ENCODE data around the gene LIN9.

The LIN9 gene

GRCh38 chr1:226187019-226187322 is 122.0 kb downstream of the LIN9 start:
- TF ChIP-seq CTCF (IDR thresholded peaks at IDR 0.05), result no peak
- H3K27ac ChIP-seq, result peak overlapping the region; percentile 91

GRCh38 chr1:226186124-226187018 is 122.6 kb downstream of the LIN9 start, which contains the start of gene ACBD3:
TSS of gene ACBD3 (minus strand) at chr1:226186741. CDS start at chr1:226186675, 66 bp downstream.
- no peaks in the 10 kb centered on the region for H3K27me3 ChIP-seq (ENCODE audit: control insufficient read depth, insufficient read depth, low read length)
- peaks cover 2% of the 10 kb centered on the region for H3K4me1 ChIP-seq
- peaks cover 26% of the 10 kb centered on the region for H3K79me2 ChIP-seq
- no peak for TF ChIP-seq CTCF (IDR thresholded peaks at IDR 0.05)
- peak within 1 kb of the TSS; percentile 91 for H3K27ac ChIP-seq
- peak within 1 kb of the TSS; percentile 93 for H3K4me3 ChIP-seq (ENCODE audit: low read depth, low read length)
- H3K9me3 ChIP-seq (ENCODE audit: control insufficient read depth, low read length), result no peaks in the 10 kb centered on the region
- H2AFZ ChIP-seq, result peak within 1 kb of the TSS; percentile 99
- peak within 1 kb of the TSS; percentile 72 for H3K9ac ChIP-seq
- H3K36me3 ChIP-seq (ENCODE audit: control insufficient read depth, insufficient read depth, low read length), result no peaks in the 10 kb centered on the region
- peak within 1 kb of the TSS; percentile 95 for H3K4me2 ChIP-seq (ENCODE audit: low read length)

More at GRCh38 chr1:226187019-226187322, 122.0 kb downstream of the LIN9 start:
- H3K9ac ChIP-seq, result peak overlapping the region; percentile 72
- H3K79me2 ChIP-seq, result peaks cover 23% of the 10 kb centered on the region
- no peaks in the 10 kb centered on the region for H3K36me3 ChIP-seq (ENCODE audit: control insufficient read depth, insufficient read depth, low read length)
- H3K4me2 ChIP-seq (ENCODE audit: low read length), result peak overlapping the region; percentile 95
- H3K4me3 ChIP-seq (ENCODE audit: low read depth, low read length), result peak overlapping the region; percentile 93
- H3K4me1 ChIP-seq, result peaks cover 2% of the 10 kb centered on the region
- no peaks in the 10 kb centered on the region for H3K9me3 ChIP-seq (ENCODE audit: control insufficient read depth, low read length)
- H3K27me3 ChIP-seq (ENCODE audit: control insufficient read depth, insufficient read depth, low read length), result no peaks in the 10 kb centered on the region
- peak overlapping the region; percentile 99 for H2AFZ ChIP-seq

DNA sequence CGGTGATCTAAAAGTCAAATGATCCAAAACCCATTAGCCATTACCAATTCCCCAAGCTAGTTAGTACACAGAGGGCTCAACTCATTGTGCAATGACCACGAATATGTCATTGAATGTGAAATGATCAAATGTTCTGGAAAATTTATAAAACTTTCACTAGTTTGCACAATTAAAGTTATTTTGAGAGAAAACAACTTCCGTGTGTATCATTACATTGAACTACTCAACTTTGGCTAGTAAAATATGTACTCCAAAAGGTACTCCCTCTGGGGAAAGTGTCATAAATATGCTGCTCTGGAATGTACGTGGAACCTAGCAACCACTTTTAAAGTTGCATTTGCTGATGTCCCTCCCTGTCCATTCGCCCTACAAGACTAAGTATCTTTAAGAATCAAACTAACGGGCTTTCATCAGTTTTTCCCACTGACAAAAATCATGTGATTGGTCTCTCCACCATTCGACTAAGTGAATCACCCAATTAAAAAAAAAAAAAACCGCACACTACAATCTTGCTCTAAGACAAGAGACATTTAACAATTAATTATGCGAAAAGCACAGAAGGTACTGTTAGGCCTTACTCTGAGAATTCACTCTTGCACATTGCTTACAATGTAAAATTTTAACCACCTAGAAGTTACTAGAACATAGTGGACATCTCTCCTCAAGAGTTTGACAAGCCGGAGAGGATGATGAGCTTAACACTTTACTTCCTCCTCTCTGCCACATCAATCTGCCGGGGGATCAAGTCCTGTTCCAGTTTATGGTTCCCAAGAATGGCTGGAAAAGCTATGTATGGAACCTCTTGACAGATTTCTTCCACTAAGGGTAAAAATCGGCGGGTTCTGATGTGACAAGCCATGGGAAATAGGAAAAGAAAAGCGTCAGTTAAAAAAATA is 123.6 kb downstream of the LIN9 start:
- Histone ChIP-seq H3K4me2 (ENCODE audit: low read length) (peak overlapping the region; percentile 95), H3K27me3 (ENCODE audit: control insufficient read depth, insufficient read depth, low read length) (no peaks in the 10 kb centered on the region), H3K36me3 (ENCODE audit: control insufficient read depth, insufficient read depth, low read length) (no peaks in the 10 kb centered on the region), H3K4me3 (ENCODE audit: low read depth, low read length) (peak overlapping the region; percentile 93), H3K79me2 (peaks cover 26% of the 10 kb centered on the region), H2AFZ (peak overlapping the region; percentile 99), H3K4me1 (peaks cover 2% of the 10 kb centered on the region), H3K9ac (peak overlapping the region; percentile 53), H3K9me3 (ENCODE audit: control insufficient read depth, low read length) (no peaks in the 10 kb centered on the region), H3K27ac (peak overlapping the region; percentile 91)
- TF ChIP-seq CTCF (IDR thresholded peaks at IDR 0.05), result no peak

DNA sequence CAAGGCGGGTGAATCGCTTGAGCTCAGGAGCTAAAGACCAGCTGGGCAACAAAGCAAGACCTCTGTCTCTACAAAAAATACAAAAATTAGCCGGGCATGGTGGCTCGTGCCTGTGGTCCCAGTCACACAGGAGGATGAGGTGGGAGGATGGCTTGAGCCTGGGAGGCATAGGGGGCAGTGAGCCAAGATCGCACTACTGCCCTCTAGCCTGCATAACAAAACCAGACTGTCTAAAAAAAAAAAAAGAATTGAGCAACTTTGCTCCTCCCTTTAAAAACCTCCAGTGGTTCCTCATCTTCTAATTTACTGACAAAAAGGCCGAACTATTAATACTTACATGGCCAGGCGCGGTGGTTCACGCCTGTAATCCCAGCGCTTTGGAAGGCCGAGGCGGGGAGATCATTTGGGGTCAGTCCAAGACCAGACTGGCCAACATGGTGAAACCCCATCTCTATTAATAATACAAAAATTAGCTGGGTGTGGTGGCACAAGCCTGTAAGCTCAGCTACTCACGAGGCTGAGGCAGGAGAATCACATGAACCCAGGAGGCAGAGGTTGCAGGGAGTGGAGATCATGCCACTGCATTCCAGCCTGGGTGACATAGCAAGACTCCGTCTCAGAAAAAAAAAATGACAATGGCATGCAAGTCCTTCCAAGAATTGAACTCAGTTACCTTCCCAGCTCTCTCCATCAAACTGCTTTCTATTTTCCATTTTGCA is 126.8 kb downstream of the LIN9 start:
- H3K4me3 ChIP-seq (ENCODE audit: low read depth, low read length), result no peak overlapping the region
- H3K4me2 ChIP-seq (ENCODE audit: low read length), result no peak overlapping the region
- peaks cover 40% of the 10 kb centered on the region for H3K79me2 ChIP-seq
- no peaks in the 10 kb centered on the region for H3K9me3 ChIP-seq (ENCODE audit: control insufficient read depth, low read length)
- TF ChIP-seq CTCF (IDR thresholded peaks at IDR 0.05), result no peak
- H3K9ac ChIP-seq, result no peak overlapping the region
- H2AFZ ChIP-seq, result no peak overlapping the region
- H3K27ac ChIP-seq, result no peak overlapping the region
- H3K36me3 ChIP-seq (ENCODE audit: control insufficient read depth, insufficient read depth, low read length), result no peaks in the 10 kb centered on the region
- H3K27me3 ChIP-seq (ENCODE audit: control insufficient read depth, insufficient read depth, low read length), result no peaks in the 10 kb centered on the region
- peaks cover 2% of the 10 kb centered on the region for H3K4me1 ChIP-seq

Data from parathyroid adenoma (tissue), 2 donors.